ENCODE measurements around the gene POU2AF1. TPM values are rescaled to one million over a fixed set of nuclear protein-coding genes. Genes with fewer than 3 reads are reported as not detected.

The POU2AF1 gene, protein sequence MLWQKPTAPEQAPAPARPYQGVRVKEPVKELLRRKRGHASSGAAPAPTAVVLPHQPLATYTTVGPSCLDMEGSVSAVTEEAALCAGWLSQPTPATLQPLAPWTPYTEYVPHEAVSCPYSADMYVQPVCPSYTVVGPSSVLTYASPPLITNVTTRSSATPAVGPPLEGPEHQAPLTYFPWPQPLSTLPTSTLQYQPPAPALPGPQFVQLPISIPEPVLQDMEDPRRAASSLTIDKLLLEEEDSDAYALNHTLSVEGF
- polyA plus RNA-seq: 0.21 TPM in 1 of 3 replicates, not detected in the others
- not detected for polyA plus RNA-seq (2011; ENCODE audit: low read depth)
- polyA plus RNA-seq (2011; cell fraction: cytosol; rRNA removed): not detected in 2 replicates
- 0.15 TPM in 1 of 2 replicates, not detected in the other for polyA plus RNA-seq (2011; cell fraction: nucleus; rRNA removed)
- not detected in 2 replicates for polyA plus RNA-seq (2012; ENCODE audit: low replicate concordance)
- polyA minus RNA-seq: not detected in 3 replicates
- polyA minus RNA-seq (2011; cell fraction: cytosol; rRNA and poly(A)+ RNA removed): not detected
- 1.2 TPM in 1 of 2 replicates, not detected in the other for polyA minus RNA-seq (2011; cell fraction: nucleus; rRNA and poly(A)+ RNA removed)

DNA sequence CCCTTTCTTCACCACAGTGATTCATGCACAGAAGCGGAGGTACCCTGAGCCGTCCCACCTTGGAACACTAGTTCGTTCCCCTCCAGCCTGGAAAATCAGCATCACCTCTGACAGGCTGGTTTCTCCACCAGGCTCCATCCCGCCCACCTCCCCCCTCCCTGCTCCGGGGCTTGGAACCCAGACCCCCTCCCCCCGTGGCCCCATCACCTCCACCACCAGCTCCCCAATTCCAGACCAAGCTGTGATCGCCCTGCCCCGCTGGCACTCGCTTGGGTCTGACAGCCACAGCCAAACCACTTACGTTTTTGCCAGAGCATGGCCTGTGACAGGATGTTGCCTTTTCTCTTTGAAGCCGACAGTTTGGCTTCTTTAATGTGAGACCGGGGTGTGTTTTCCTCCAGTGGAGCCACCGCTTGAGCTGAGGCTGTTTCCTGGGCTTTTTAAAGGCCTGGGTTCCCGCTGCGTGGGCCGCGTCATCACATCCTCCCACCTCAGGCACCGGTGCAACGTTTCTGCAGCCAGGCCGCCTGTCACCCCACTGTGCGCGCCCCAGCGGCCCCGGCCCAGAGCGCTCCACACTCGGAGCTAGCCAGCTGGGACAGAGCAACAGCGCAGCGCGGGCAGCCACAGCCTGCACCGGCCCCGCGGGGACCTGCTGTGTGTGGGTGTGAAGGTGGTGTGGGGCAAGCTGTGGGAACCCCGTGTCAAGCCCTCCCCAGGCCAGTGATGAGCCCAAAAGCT lies at the start of gene POU2AF1:
Gene POU2AF1, minus strand, starts transcription at position 415 of the 741 bp plus-strand sequence. Its CDS starts 98 bp downstream, at position 317.
- H2AFZ ChIP-seq (ENCODE audit: control insufficient read depth, low read length): peak within 1 kb of the TSS; percentile 30
- DNase-seq (ENCODE audit: low read depth, low spot score) (no peak), FAIRE-seq (no peak)
- H3K4me2 ChIP-seq (ENCODE audit: control insufficient read depth, extremely low read depth, insufficient read depth, low read depth, low read length): peak within 1 kb of the TSS; percentile 42
- no peaks in the 10 kb centered on the region for H3K27me3 ChIP-seq (ENCODE audit: control insufficient read depth, extremely low read depth, insufficient read depth, low read length)
- H3K9ac ChIP-seq (ENCODE audit: control insufficient read depth, extremely low read depth, insufficient read depth, low read length): no peak within 1 kb of the TSS
- dilution Hi-C loops (cut with MboI; ENCODE audit: extremely low pct_ligation_motif_present, low sequenced_read_pairs): no loop called here
- H3K4me3 ChIP-seq (ENCODE audit: control insufficient read depth in 2 of 3, extremely low read depth in 1 of 3, insufficient read depth in 2 of 3, low read depth in 1 of 3, low read length in 3 of 3): no peak within 1 kb of the TSS
- TF ChIP-seq EZH2 (IDR thresholded peaks at IDR 0.05; ENCODE audit: low read length): no peak
- TF ChIP-seq, protein P1, sequence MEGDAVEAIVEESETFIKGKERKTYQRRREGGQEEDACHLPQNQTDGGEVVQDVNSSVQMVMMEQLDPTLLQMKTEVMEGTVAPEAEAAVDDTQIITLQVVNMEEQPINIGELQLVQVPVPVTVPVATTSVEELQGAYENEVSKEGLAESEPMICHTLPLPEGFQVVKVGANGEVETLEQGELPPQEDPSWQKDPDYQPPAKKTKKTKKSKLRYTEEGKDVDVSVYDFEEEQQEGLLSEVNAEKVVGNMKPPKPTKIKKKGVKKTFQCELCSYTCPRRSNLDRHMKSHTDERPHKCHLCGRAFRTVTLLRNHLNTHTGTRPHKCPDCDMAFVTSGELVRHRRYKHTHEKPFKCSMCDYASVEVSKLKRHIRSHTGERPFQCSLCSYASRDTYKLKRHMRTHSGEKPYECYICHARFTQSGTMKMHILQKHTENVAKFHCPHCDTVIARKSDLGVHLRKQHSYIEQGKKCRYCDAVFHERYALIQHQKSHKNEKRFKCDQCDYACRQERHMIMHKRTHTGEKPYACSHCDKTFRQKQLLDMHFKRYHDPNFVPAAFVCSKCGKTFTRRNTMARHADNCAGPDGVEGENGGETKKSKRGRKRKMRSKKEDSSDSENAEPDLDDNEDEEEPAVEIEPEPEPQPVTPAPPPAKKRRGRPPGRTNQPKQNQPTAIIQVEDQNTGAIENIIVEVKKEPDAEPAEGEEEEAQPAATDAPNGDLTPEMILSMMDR (optimal IDR thresholded peaks at IDR 0.05 in 1 of 3, IDR thresholded peaks at IDR 0.05 in 1 of 3, conservative IDR thresholded peaks at IDR 0.05 in 1 of 3; ENCODE audit: extremely low read depth in 1 of 3, insufficient read depth in 2 of 3, low read length in 3 of 3): no peak
- H3K9me1 ChIP-seq (ENCODE audit: control insufficient read depth, extremely low read depth, insufficient read depth, low read length): no peaks in the 10 kb centered on the region
- peaks cover 8% of the 10 kb centered on the region for H3K4me1 ChIP-seq (ENCODE audit: control insufficient read depth, extremely low read depth, insufficient read depth, low read length)
- H3K27ac ChIP-seq (ENCODE audit: control insufficient read depth, insufficient read depth, low read length): no peak within 1 kb of the TSS
- no peaks in the 10 kb centered on the region for H4K20me1 ChIP-seq (ENCODE audit: control insufficient read depth, extremely low read depth, insufficient read depth, low read length)
- no peaks in the 10 kb centered on the region for H3K36me3 ChIP-seq (ENCODE audit: control insufficient read depth in 2 of 2, extremely low read depth in 1 of 2, insufficient read depth in 2 of 2, low read length in 2 of 2)
- H3K9me3 ChIP-seq (ENCODE audit: control insufficient read depth, low read depth, low read length): no peaks in the 10 kb centered on the region
- no peaks in the 10 kb centered on the region for H3K79me2 ChIP-seq (ENCODE audit: control insufficient read depth, insufficient read depth, low read length)

DNA sequence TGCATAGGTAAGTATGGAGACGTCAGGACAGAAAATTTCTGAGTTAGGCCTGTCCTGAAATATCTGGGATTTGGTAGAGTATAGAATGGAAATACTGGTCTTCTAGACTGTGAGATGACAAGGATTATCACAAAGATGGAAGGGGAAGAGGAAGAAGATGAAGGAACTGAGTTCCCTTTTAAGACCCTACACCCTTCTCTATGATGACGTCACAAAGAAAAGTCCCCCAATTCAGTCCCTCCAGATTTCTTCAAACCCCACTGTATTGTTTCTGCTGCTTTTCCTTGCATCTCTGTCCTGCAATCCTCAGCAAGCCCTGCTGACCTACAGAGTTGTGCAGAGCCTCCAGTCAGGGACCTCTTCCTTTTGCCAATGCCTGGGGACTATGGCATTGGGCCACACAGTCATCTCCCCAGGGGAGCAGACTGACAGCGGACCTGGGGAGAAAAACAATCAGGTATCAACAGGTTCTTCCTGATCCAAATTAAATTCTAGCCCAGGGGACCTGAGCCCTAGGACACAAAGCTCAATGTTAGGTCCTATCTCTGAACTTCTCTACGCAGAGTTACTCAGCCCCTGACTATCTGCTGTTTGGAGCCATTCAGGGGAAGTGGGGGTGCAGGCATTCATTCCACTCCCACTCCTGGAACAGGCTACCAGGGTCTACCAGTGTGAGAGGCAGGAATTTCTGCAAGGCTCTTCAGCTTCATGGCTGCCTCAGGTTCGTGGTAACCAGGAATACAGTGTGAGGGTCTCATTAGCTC lies 49.2 kb upstream of the POU2AF1 start:
- TF ChIP-seq EZH2 (IDR thresholded peaks at IDR 0.05; ENCODE audit: low read length): no peak
- TF ChIP-seq, protein P1 (optimal IDR thresholded peaks at IDR 0.05 in 1 of 3, IDR thresholded peaks at IDR 0.05 in 1 of 3, conservative IDR thresholded peaks at IDR 0.05 in 1 of 3; ENCODE audit: extremely low read depth in 1 of 3, insufficient read depth in 2 of 3, low read length in 3 of 3): no peak

More for the DNA sequence above, 49.2 kb upstream of the POU2AF1 start:
- Histone ChIP-seq H3K27me3 (ENCODE audit: control insufficient read depth, extremely low read depth, insufficient read depth, low read length) (no peaks in the 10 kb centered on the region), H3K27ac (ENCODE audit: control insufficient read depth, insufficient read depth, low read length) (no peak overlapping the region), H4K20me1 (ENCODE audit: control insufficient read depth, extremely low read depth, insufficient read depth, low read length) (no peaks in the 10 kb centered on the region), H2AFZ (ENCODE audit: control insufficient read depth, low read length) (no peak overlapping the region), H3K4me1 (ENCODE audit: control insufficient read depth, extremely low read depth, insufficient read depth, low read length) (peaks cover 10% of the 10 kb centered on the region), H3K9me3 (ENCODE audit: control insufficient read depth, low read depth, low read length) (no peaks in the 10 kb centered on the region), H3K4me2 (ENCODE audit: control insufficient read depth, extremely low read depth, insufficient read depth, low read depth, low read length) (no peak overlapping the region), H3K9me1 (ENCODE audit: control insufficient read depth, extremely low read depth, insufficient read depth, low read length) (no peaks in the 10 kb centered on the region), H3K79me2 (ENCODE audit: control insufficient read depth, insufficient read depth, low read length) (no peaks in the 10 kb centered on the region), H3K36me3 (ENCODE audit: control insufficient read depth in 2 of 2, extremely low read depth in 1 of 2, insufficient read depth in 2 of 2, low read length in 2 of 2) (no peaks in the 10 kb centered on the region), H3K9ac (ENCODE audit: control insufficient read depth, extremely low read depth, insufficient read depth, low read length) (no peak overlapping the region), H3K4me3 (ENCODE audit: control insufficient read depth in 2 of 3, extremely low read depth in 1 of 3, insufficient read depth in 2 of 3, low read depth in 1 of 3, low read length in 3 of 3) (no peak overlapping the region)
- DNase-seq (ENCODE audit: low read depth, low spot score) (no peak), FAIRE-seq (no peak)
- dilution Hi-C loops (cut with MboI; ENCODE audit: extremely low pct_ligation_motif_present, low sequenced_read_pairs): loop anchor here (25.0 kb wide), 1 partner anchor 141 kb away; the partner anchor contains the start of gene POU2AF3

Data from keratinocyte (primary cell).